Fibroblast of pulmonary artery (primary cell): ENCODE measurements around the gene MACROD2.
A peak's percentile ranks its signal among the peaks of the same experiment; 100 is the strongest.

Experiments
- DNase-seq: peaks from one replicate; pipeline ENCODE4 v3.0.0-alpha.2; 2010; ENCODE audit warnings: low read depth
- H3K4me3 ChIP-seq: replicated peaks from 2 replicates; pipeline ENCODE4 v1.5.1; 2011; ENCODE audit warnings: low read depth, mild to moderate bottlenecking, control low read depth, low read length, moderate library complexity
- TF ChIP-seq, protein P1 (sequence below): IDR thresholded peaks from 2 replicates; pipeline ENCODE4 v1.5.1; 2011; ENCODE audit warnings: mild to moderate bottlenecking, control low read depth, low read length, inconsistent platforms; ENCODE audit errors: missing control alignments

The MACROD2 gene

DNA sequence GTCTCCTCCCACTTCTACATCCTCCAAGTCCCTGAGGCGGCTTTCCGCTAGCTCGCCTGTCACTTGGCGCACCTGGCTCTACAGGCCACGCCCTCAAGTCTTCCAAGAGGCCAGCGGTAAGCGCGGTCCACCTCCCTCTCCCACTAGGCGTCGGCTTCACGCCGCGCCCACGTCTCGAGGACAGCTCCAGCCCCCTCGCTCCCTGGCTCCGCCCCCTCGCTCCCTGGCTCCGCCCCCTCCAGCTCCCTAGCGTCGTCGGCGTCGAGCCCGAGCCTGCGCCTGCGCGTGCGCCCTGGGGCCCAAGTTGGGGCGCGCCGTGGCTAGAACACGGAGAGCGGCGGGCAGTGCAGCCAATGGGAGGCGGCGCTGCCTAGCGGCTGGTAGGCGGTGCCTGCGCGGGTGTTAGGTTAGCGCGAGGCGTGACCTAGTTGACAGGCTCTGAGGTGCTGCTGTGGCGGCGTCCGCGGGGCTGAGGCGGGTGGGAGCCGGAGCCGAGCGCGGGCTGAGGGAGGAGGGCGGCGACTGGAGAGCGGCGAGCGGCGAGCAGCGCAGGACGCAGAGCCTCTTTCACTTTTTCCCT lies at the start of gene MACROD2:
TSS of gene MACROD2 (plus strand) at position 431 of the 580 bp plus-strand sequence.
- TF ChIP-seq, protein P1, sequence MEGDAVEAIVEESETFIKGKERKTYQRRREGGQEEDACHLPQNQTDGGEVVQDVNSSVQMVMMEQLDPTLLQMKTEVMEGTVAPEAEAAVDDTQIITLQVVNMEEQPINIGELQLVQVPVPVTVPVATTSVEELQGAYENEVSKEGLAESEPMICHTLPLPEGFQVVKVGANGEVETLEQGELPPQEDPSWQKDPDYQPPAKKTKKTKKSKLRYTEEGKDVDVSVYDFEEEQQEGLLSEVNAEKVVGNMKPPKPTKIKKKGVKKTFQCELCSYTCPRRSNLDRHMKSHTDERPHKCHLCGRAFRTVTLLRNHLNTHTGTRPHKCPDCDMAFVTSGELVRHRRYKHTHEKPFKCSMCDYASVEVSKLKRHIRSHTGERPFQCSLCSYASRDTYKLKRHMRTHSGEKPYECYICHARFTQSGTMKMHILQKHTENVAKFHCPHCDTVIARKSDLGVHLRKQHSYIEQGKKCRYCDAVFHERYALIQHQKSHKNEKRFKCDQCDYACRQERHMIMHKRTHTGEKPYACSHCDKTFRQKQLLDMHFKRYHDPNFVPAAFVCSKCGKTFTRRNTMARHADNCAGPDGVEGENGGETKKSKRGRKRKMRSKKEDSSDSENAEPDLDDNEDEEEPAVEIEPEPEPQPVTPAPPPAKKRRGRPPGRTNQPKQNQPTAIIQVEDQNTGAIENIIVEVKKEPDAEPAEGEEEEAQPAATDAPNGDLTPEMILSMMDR: no peak
- peak; percentile 73 for DNase-seq
- H3K4me3 ChIP-seq: peak within 1 kb of the TSS; percentile 50

DNA sequence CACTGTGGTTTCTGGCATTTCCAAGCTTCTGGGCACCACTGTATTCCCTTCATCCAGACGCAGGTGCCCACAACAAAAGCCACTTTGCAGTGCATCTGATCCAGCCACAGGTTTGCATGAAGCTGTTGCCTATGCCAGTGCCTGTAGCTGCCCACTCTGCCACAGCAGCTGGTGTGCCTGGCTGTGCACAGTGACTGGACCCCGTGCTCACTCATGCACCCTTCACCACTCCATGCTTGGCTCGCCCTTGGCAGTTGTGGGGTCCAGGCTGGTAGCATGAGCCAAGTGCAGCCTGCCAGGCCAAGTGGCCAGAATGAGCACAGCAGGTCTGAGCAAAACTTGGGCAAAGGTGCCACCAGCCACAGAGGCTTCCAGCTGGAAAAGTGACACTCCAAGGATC lies 47.6 kb upstream of the MACROD2 start:
- TF ChIP-seq, protein P1: no peak
- H3K4me3 ChIP-seq: no peak overlapping the region
- no peak for DNase-seq

DNA sequence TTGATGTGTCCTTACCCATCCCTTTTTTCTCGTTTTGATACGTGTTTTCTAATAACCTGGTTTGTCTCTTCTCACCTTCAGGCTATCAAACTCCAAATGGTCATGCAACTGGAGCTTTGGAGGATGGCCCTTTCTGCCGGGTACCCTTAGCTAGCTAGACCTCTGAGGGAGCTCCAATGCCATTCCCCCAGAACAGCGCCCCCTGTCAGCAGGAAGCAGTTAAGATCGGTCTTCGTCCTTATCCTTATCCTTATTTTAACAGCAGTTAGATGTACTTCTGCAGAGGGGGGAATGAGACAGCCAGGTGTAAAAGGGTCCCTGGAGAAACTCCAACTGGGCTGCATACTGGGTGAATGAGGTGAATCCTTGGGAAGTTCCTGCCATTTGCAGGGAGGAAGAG lies 42.1 kb upstream of the MACROD2 start:
- TF ChIP-seq, protein P1: no peak
- no peak overlapping the region for H3K4me3 ChIP-seq
- DNase-seq: no peak

DNA sequence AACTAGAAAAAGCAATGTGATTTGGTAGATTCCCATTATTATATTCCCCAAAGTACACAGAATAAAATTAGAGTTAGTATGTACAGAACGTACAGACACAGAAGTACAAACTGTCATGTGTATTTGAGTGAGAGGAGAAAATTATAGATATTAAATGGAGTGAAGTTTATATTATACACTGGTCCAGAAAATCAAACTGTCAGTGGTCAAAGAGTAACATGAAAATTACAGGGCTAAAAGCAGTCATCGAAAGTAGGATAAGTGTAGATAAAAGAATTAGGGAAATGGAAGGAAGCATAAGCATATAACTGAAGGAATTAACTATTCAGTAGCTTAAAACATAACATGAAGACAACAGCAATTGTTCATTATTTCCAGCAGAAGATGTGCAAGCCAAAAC lies 35.2 kb upstream of the MACROD2 start:
- no peak overlapping the region for H3K4me3 ChIP-seq
- TF ChIP-seq, protein P1: no peak
- DNase-seq: no peak

DNA sequence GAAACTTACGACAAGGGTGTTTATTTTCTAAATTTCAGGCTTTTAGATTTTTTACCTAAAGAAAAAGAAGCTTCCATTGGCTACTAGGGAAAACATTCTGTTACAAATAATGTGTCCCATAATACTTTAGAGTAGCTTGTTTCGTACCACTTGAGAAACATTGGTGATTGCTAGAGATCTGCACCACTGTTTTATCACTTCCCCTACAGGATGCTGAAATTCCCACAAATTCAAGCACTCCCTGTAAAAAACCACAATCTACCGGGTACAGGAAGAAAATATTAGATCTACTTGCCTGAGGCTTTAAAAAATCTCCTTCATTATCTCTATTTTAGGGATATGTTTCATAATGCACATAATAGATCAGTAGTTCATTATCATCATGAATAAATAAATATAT lies 34.8 kb upstream of the MACROD2 start:
- TF ChIP-seq, protein P1: no peak
- DNase-seq: no peak
- no peak overlapping the region for H3K4me3 ChIP-seq

DNA sequence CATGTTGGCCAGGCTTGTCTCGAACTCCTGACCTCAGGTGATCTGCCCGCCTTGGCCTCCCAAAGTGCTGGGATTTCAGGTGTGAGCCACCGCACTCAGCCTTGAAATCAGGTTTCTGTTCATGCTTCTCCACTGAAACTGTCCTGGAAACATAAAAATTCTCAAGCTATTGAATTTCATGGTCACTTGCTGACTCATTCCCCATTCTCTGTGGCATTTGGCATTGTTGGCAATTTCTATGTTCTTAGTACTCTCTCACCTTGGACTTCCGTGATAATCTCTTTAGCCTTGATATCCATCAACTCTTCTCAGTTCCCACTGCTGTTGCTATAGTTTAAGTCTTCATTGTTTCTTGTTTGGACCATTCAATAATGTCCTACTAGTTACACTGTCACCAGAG lies 11.1 kb upstream of the MACROD2 start:
- TF ChIP-seq, protein P1: no peak
- H3K4me3 ChIP-seq: no peak overlapping the region
- no peak for DNase-seq

DNA sequence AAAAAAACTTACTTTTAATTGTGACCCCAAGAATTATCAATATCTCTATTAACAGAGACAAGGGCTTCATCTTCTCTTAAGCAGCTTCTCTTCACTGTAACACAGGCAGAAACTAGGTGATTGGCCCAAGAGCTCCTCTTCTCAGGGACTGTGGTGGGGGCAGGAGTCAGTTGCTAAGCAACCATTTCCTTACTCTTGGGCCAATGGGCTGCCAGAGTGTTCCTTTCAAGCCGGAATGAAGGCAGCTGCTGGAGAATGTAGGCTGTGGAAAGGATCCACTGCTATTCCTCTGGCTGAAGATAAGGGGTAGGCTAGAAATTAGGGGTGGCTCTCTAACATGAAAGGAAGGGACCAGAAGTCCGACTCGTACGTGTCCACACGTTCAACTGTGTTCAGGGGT lies 4.9 kb upstream of the MACROD2 start, which contains the start of gene SEL1L2:
TSS of gene SEL1L2 (minus strand) at position 150 of the 400 bp plus-strand sequence. CDS start at position 70, 80 bp downstream.
- DNase-seq: no peak
- TF ChIP-seq, protein P1: no peak
- H3K4me3 ChIP-seq: no peak within 1 kb of the TSS
